ENCODE data around the gene GOT1. TPM values are rescaled to one million over a fixed set of nuclear protein-coding genes. Genes with fewer than 3 reads are reported as not detected.

The GOT1 gene
- total RNA-seq, 1 experiment from 2014 or later, result 56.8 TPM

GRCh38 chr10:99460070-99460469, 29.6 kb upstream of the GOT1 start:
- H3K9me3 Mint-ChIP-seq, result peaks cover 4% of the 10 kb centered on the region
- TF ChIP-seq ZBTB21 (CRISPR knock-in tag; IDR thresholded peaks at IDR 0.05; ENCODE audit: borderline replicate concordance) (no peak), FOXP4 (CRISPR knock-in tag; IDR thresholded peaks at IDR 0.05) (no peak), CREB1 (CRISPR knock-in tag; IDR thresholded peaks at IDR 0.05) (no peak), CREM (CRISPR knock-in tag; IDR thresholded peaks at IDR 0.05) (no peak), CBFB (CRISPR knock-in tag; IDR thresholded peaks at IDR 0.05; ENCODE audit: low read depth) (no peak), SMAD3 (CRISPR knock-in tag; IDR thresholded peaks at IDR 0.05; ENCODE audit: borderline replicate concordance) (no peak), FOXJ3 (CRISPR knock-in tag; IDR thresholded peaks at IDR 0.05; ENCODE audit: borderline replicate concordance) (no peak), ATF3 (CRISPR knock-in tag; conservative IDR thresholded peaks at IDR 0.05) (no peak), ZNF396 (CRISPR knock-in tag; IDR thresholded peaks at IDR 0.05; ENCODE audit: borderline replicate concordance) (no peak), NR2C2 (CRISPR knock-in tag; IDR thresholded peaks at IDR 0.05) (no peak)
- no peaks in the 10 kb centered on the region; the same call in 1 of the 2 replicates for H3K4me1 Mint-ChIP-seq
- H3K4me3 Mint-ChIP-seq, result no peak overlapping the region
- H3K27ac Mint-ChIP-seq, result no peak overlapping the region
- no peak for ATAC-seq
- POLR2A ChIA-PET, result no interaction called here
- peaks cover 5% of the 10 kb centered on the region; the same call in 1 of the 2 replicates for H3K27me3 Mint-ChIP-seq (ENCODE audit: low read depth)
- no peaks in the 10 kb centered on the region for H3K36me3 Mint-ChIP-seq
- CTCF ChIA-PET, result interaction anchor here (0.7 kb wide), 1 partner anchor 1326 kb away, joined by 4 read pairs; no protein-coding TSS in a partner anchor
- DNase-seq (ENCODE audit: low spot score), result no peak

GRCh38 chr10:99459217-99459616, 28.8 kb upstream of the GOT1 start:
- no peaks in the 10 kb centered on the region for H3K36me3 Mint-ChIP-seq
- no peaks in the 10 kb centered on the region; the same call in 1 of the 2 replicates for H3K4me1 Mint-ChIP-seq
- no peak overlapping the region for H3K27ac Mint-ChIP-seq
- CTCF ChIA-PET, result interaction anchor here (0.9 to 1.5 kb wide), 3 partner anchors 11 to 153 kb away, joined by 3 to 6 read pairs (median 3); no protein-coding TSS in a partner anchor
- TF ChIP-seq STAT6 (CRISPR knock-in tag; conservative IDR thresholded peaks at IDR 0.05; ENCODE audit: low read depth) (no peak), MAX (CRISPR knock-in tag; IDR thresholded peaks at IDR 0.05) (no peak), ERG (CRISPR knock-in tag; IDR thresholded peaks at IDR 0.05) (no peak), ZNF416 (CRISPR knock-in tag; IDR thresholded peaks at IDR 0.05) (no peak), SMAD4 (CRISPR knock-in tag; IDR thresholded peaks at IDR 0.05) (no peak)
- no peak for DNase-seq (ENCODE audit: low spot score)
- peaks cover 4% of the 10 kb centered on the region for H3K9me3 Mint-ChIP-seq
- POLR2A ChIA-PET, result no interaction called here
- no peak for ATAC-seq
- H3K4me3 Mint-ChIP-seq, result no peak overlapping the region
- H3K27me3 Mint-ChIP-seq (ENCODE audit: low read depth), result peaks cover 5% of the 10 kb centered on the region

- Mint-ChIP-seq H3K4me1 (no peaks in the 10 kb centered on the region; the same call in 1 of the 2 replicates), H3K4me3 (no peak overlapping the region), H3K9me3 (peaks cover 3% of the 10 kb centered on the region), H3K36me3 (no peaks in the 10 kb centered on the region), H3K27me3 (ENCODE audit: low read depth) (peaks cover 5% of the 10 kb centered on the region), H3K27ac (no peak overlapping the region)
- ATAC-seq (no peak), DNase-seq (ENCODE audit: low spot score) (no peak)
- CTCF ChIA-PET, result interaction anchor here (1.0 to 1.5 kb wide), 3 partner anchors 12 to 91 kb away, joined by 3 to 8 read pairs (median 6); no protein-coding TSS in a partner anchor
- POLR2A ChIA-PET, result no interaction called here
- no peak for TF ChIP-seq ZNF219 (CRISPR knock-in tag; IDR thresholded peaks at IDR 0.05; ENCODE audit: borderline replicate concordance)
- no peak for TF ChIP-seq SOX15 (CRISPR knock-in tag; IDR thresholded peaks at IDR 0.05)
- no peak for TF ChIP-seq E2F1 (CRISPR knock-in tag; IDR thresholded peaks at IDR 0.05)
- TF ChIP-seq KAT7 (CRISPR knock-in tag; IDR thresholded peaks at IDR 0.05; ENCODE audit: borderline replicate concordance), result no peak
- no peak for TF ChIP-seq NFYB (CRISPR knock-in tag; conservative IDR thresholded peaks at IDR 0.05; ENCODE audit: low read depth)
- TF ChIP-seq OVOL2 (CRISPR knock-in tag; IDR thresholded peaks at IDR 0.05; ENCODE audit: borderline replicate concordance), result no peak
- no peak for TF ChIP-seq ZNF232 (CRISPR knock-in tag; IDR thresholded peaks at IDR 0.05)
- no peak for TF ChIP-seq PREB (CRISPR knock-in tag; IDR thresholded peaks at IDR 0.05; ENCODE audit: borderline replicate concordance)
- no peak for TF ChIP-seq ZNF121 (CRISPR knock-in tag; IDR thresholded peaks at IDR 0.05)
These were observed 27.4 kb upstream of the GOT1 start for GRCh38 chr10:99457813-99458212.
